GM18907 (cell line): ENCODE data around the gene ABCG4.
"Not testable (repeated sequence)": the region's sequence is repeated elsewhere in the genome, so short reads cannot be mapped to it uniquely, and the experiment has no call there.

Experiments
- ATAC-seq: cut with Tn5 transposase; IDR thresholded peaks from one replicate; pipeline ENCODE4 v1.9.1; 2021; ENCODE audit warnings: mild to moderate bottlenecking, moderate library complexity; ENCODE audit not compliant: unreplicated experiment

The ABCG4 gene

GRCh38 chr11:119180729-119181676, 32.2 kb downstream of the ABCG4 start:
- no peak for ATAC-seq

GRCh38 chr11:119181677-119182412, 33.0 kb downstream of the ABCG4 start:
- no peak for ATAC-seq

GRCh38 chr11:119184399-119184798, 35.5 kb downstream of the ABCG4 start:
- ATAC-seq: not testable (repeated sequence)

GRCh38 chr11:119185981-119186634, 37.3 kb downstream of the ABCG4 start:
- ATAC-seq: no peak

GRCh38 chr11:119187123-119187892, 38.5 kb downstream of the ABCG4 start:
- no peak for ATAC-seq

GRCh38 chr11:119188067-119188466, 39.2 kb downstream of the ABCG4 start:
- no peak for ATAC-seq

GRCh38 chr11:119188887-119189286, 40.0 kb downstream of the ABCG4 start:
- no peak for ATAC-seq

- no peak for ATAC-seq
Measured at GRCh38 chr11:119189393-119189792, 40.5 kb downstream of the ABCG4 start.

- ATAC-seq: no peak
Measured at GRCh38 chr11:119190531-119190930, 41.7 kb downstream of the ABCG4 start.

GRCh38 chr11:119191265-119191664, 42.4 kb downstream of the ABCG4 start:
- not testable (repeated sequence) for ATAC-seq

- ATAC-seq: no peak
Measured at GRCh38 chr11:119192111-119192510, 43.3 kb downstream of the ABCG4 start.

GRCh38 chr11:119193001-119193400, 44.1 kb downstream of the ABCG4 start:
- ATAC-seq: no peak

GRCh38 chr11:119193626-119194025, 44.8 kb downstream of the ABCG4 start:
- ATAC-seq: no peak

GRCh38 chr11:119194811-119195440, 46.1 kb downstream of the ABCG4 start:
- ATAC-seq: no peak

GRCh38 chr11:119195680-119196079, 46.8 kb downstream of the ABCG4 start:
- ATAC-seq: no peak

GRCh38 chr11:119196833-119197483, 48.1 kb downstream of the ABCG4 start:
- no peak for ATAC-seq

- no peak for ATAC-seq
Measured at GRCh38 chr11:119198925-119199324, 50.1 kb downstream of the ABCG4 start.

- not testable (repeated sequence) for ATAC-seq
Measured at GRCh38 chr11:119201236-119201635, 52.4 kb downstream of the ABCG4 start.

- ATAC-seq: no peak
Measured at GRCh38 chr11:119202554-119202953, 53.7 kb downstream of the ABCG4 start.

- no peak for ATAC-seq
Measured at GRCh38 chr11:119204066-119204465, 55.2 kb downstream of the ABCG4 start.
